SK-N-SH (cell line): ENCODE measurements around the gene NR3C1.

Source experiments
- CTCF ChIP-seq: fragments of 200-600 bp; sonication (generic); IDR thresholded peaks from 2 replicates; pipeline ENCODE4 v1.6.1; 2017; ENCODE audit warnings: antibody characterized with exemption, mild to moderate bottlenecking, moderate library complexity
- ELF1 ChIP-seq: IDR thresholded peaks from 2 replicates; pipeline ENCODE4 v1.4.0; 2012
- EZH2phosphoT487 ChIP-seq: fragments of 200-600 bp; sonication (generic); IDR thresholded peaks from 2 replicates; pipeline ENCODE4 v1.6.1; 2017; ENCODE audit warnings: low read depth, mixed run types, mild to moderate bottlenecking, antibody characterized with exemption, moderate library complexity, borderline replicate concordance
- GATA2 ChIP-seq: sonication (generic); formaldehyde crosslinking; IDR thresholded peaks from 2 replicates; pipeline ENCODE4 v1.5.0; 2020; ENCODE audit warnings: mild to moderate bottlenecking, missing genetic modification reagents
- JUND ChIP-seq: IDR thresholded peaks from 2 replicates; pipeline ENCODE4 v1.4.0; 2012
- NRF1 ChIP-seq: IDR thresholded peaks from 2 replicates; pipeline ENCODE4 v1.6.1; 2012; ENCODE audit warnings: low read depth, mild to moderate bottlenecking, low read length
- POLR2AphosphoS5 ChIP-seq: IDR thresholded peaks from 2 replicates; pipeline ENCODE4 v1.6.1; 2012; ENCODE audit warnings: low read depth, low read length
- RFX5 ChIP-seq: IDR thresholded peaks from 2 replicates; pipeline ENCODE4 v1.6.1; 2012; ENCODE audit warnings: mild to moderate bottlenecking, improper control_type of control experiment, low read length
- YY1 ChIP-seq: IDR thresholded peaks from 2 replicates; pipeline ENCODE4 v1.4.0; 2012; ENCODE audit warnings: low read depth, mild to moderate bottlenecking

- no peak for TF ChIP-seq NRF1
- TF ChIP-seq POLR2AphosphoS5: no peak
- TF ChIP-seq GATA2 (CRISPR knock-in tag): no peak
- TF ChIP-seq JUND: no peak
- no peak for TF ChIP-seq EZH2phosphoT487
- TF ChIP-seq ELF1: no peak
- no peak for TF ChIP-seq CTCF
- no peak for TF ChIP-seq RFX5
- TF ChIP-seq YY1: no peak
These were observed 151.5 kb downstream of the NR3C1 start for GRCh38 chr5:143251946-143252345.
